ENCODE results near the gene THAP10.

DNA sequence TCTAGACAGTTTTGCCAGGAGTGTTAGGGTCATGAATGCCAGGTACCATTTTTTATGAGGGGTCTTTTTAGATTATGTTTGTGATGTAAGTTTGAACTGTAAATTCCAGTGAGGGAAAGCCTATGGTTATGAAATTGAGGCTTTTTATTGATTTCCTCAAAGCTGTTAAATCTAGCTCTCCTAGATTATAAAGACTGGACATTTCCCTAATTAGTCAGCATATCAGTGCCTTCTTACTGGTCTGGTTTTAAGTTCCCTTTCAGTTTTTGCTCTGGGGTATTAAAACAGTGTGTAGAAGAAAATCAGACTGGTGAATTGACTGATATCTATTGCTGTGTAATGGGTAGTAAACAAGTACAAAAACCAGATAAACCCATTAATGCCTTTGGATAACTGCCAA is 39.6 kb upstream of the THAP10 start:
- TF ChIP-seq EZH2phosphoT487 (IDR thresholded peaks at IDR 0.05; ENCODE audit: borderline replicate concordance, low read length): no peak
- TF ChIP-seq, protein P1, sequence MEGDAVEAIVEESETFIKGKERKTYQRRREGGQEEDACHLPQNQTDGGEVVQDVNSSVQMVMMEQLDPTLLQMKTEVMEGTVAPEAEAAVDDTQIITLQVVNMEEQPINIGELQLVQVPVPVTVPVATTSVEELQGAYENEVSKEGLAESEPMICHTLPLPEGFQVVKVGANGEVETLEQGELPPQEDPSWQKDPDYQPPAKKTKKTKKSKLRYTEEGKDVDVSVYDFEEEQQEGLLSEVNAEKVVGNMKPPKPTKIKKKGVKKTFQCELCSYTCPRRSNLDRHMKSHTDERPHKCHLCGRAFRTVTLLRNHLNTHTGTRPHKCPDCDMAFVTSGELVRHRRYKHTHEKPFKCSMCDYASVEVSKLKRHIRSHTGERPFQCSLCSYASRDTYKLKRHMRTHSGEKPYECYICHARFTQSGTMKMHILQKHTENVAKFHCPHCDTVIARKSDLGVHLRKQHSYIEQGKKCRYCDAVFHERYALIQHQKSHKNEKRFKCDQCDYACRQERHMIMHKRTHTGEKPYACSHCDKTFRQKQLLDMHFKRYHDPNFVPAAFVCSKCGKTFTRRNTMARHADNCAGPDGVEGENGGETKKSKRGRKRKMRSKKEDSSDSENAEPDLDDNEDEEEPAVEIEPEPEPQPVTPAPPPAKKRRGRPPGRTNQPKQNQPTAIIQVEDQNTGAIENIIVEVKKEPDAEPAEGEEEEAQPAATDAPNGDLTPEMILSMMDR (IDR thresholded peaks at IDR 0.05; ENCODE audit: low read depth, low read length, poor library complexity, severe bottlenecking): no peak

Measured in DOHH2 (cell line).